ENCODE measurements around the gene AIG1.

Gene AIG1

GRCh38 chr6:143224516-143224915 is 163.8 kb downstream of the AIG1 start:
- DNase-seq (ENCODE audit: extremely low spot score): no peak
- ChIA-PET POLR2A (no interaction called here), CTCF (no interaction called here)
- TF ChIP-seq PKNOX1 (IDR thresholded peaks at IDR 0.05): no peak
- TF ChIP-seq HDGF (IDR thresholded peaks at IDR 0.05; ENCODE audit: borderline replicate concordance): no peak
- no peak for TF ChIP-seq L3MBTL2 (conservative IDR thresholded peaks at IDR 0.05)
- no peak for TF ChIP-seq FOXM1 (IDR thresholded peaks at IDR 0.05; ENCODE audit: borderline replicate concordance)
- TF ChIP-seq TARDBP (IDR thresholded peaks at IDR 0.05): no peak
- no peak for TF ChIP-seq SP1 (IDR thresholded peaks at IDR 0.05)
- no peak for TF ChIP-seq FOXA1 (IDR thresholded peaks at IDR 0.05)
- no peak for TF ChIP-seq ZNF384 (IDR thresholded peaks at IDR 0.05)
- no peak for TF ChIP-seq ELF4 (IDR thresholded peaks at IDR 0.05)
- no peak for TF ChIP-seq ARNT (IDR thresholded peaks at IDR 0.05)
- no peak for TF ChIP-seq CTBP1 (IDR thresholded peaks at IDR 0.05; ENCODE audit: borderline replicate concordance)
- no peak for TF ChIP-seq NFRKB (IDR thresholded peaks at IDR 0.05)
- TF ChIP-seq FOXK2 (IDR thresholded peaks at IDR 0.05): no peak
- TF ChIP-seq LEF1 (IDR thresholded peaks at IDR 0.05; ENCODE audit: borderline replicate concordance): no peak
- TF ChIP-seq SUZ12 (IDR thresholded peaks at IDR 0.05): no peak

- CTCF ChIA-PET: interaction anchor here (1.2 kb wide), 1 partner anchor 9 kb away, joined by 3 read pairs; no protein-coding TSS in a partner anchor
- POLR2A ChIA-PET: no interaction called here
- no peak for TF ChIP-seq SP1 (IDR thresholded peaks at IDR 0.05)
- TF ChIP-seq SUZ12 (IDR thresholded peaks at IDR 0.05): no peak
- no peak for TF ChIP-seq ZNF384 (IDR thresholded peaks at IDR 0.05)
- TF ChIP-seq HDGF (IDR thresholded peaks at IDR 0.05; ENCODE audit: borderline replicate concordance): no peak
- TF ChIP-seq FOXM1 (IDR thresholded peaks at IDR 0.05; ENCODE audit: borderline replicate concordance): no peak
- no peak for DNase-seq (ENCODE audit: extremely low spot score)
These were observed 165.2 kb downstream of the AIG1 start for GRCh38 chr6:143225929-143226328.

- ChIA-PET POLR2A (no interaction called here), CTCF (interaction anchor here (0.6 kb wide), 1 partner anchor 596 kb away, joined by 3 read pairs; no protein-coding TSS in a partner anchor)
- no peak for DNase-seq (ENCODE audit: extremely low spot score)
- no peak for TF ChIP-seq CTBP1 (IDR thresholded peaks at IDR 0.05; ENCODE audit: borderline replicate concordance)
- no peak for TF ChIP-seq ELF4 (IDR thresholded peaks at IDR 0.05)
- no peak for TF ChIP-seq PKNOX1 (IDR thresholded peaks at IDR 0.05)
- no peak for TF ChIP-seq SUZ12 (IDR thresholded peaks at IDR 0.05)
- no peak for TF ChIP-seq ZNF384 (IDR thresholded peaks at IDR 0.05)
- no peak for TF ChIP-seq FOXM1 (IDR thresholded peaks at IDR 0.05; ENCODE audit: borderline replicate concordance)
- TF ChIP-seq FOXK2 (IDR thresholded peaks at IDR 0.05): no peak
- TF ChIP-seq LEF1 (IDR thresholded peaks at IDR 0.05; ENCODE audit: borderline replicate concordance): no peak
- no peak for TF ChIP-seq BHLHE40 (IDR thresholded peaks at IDR 0.05; ENCODE audit: borderline replicate concordance)
- TF ChIP-seq SP1 (IDR thresholded peaks at IDR 0.05): no peak
- TF ChIP-seq FOXA1 (IDR thresholded peaks at IDR 0.05): no peak
These were observed 167.0 kb downstream of the AIG1 start for GRCh38 chr6:143227675-143228074.

- no peak for DNase-seq (ENCODE audit: extremely low spot score)
- POLR2A ChIA-PET: no interaction called here
- CTCF ChIA-PET: no interaction called here
- TF ChIP-seq TARDBP (IDR thresholded peaks at IDR 0.05) (no peak), ZNF384 (IDR thresholded peaks at IDR 0.05) (no peak), LEF1 (IDR thresholded peaks at IDR 0.05; ENCODE audit: borderline replicate concordance) (no peak), PKNOX1 (IDR thresholded peaks at IDR 0.05) (no peak), SP1 (IDR thresholded peaks at IDR 0.05) (no peak), HDGF (IDR thresholded peaks at IDR 0.05; ENCODE audit: borderline replicate concordance) (no peak), CTBP1 (IDR thresholded peaks at IDR 0.05; ENCODE audit: borderline replicate concordance) (no peak), FOXK2 (IDR thresholded peaks at IDR 0.05) (no peak), NFRKB (IDR thresholded peaks at IDR 0.05) (no peak), FOXM1 (IDR thresholded peaks at IDR 0.05; ENCODE audit: borderline replicate concordance) (no peak)
These were observed 168.7 kb downstream of the AIG1 start for GRCh38 chr6:143229400-143229799.

- no peak for TF ChIP-seq L3MBTL2 (conservative IDR thresholded peaks at IDR 0.05)
- no peak for TF ChIP-seq BHLHE40 (IDR thresholded peaks at IDR 0.05; ENCODE audit: borderline replicate concordance)
- no peak for TF ChIP-seq FOXA1 (IDR thresholded peaks at IDR 0.05)
- peak; percentile 66 for DNase-seq (ENCODE audit: extremely low spot score)
- ChIA-PET POLR2A (no interaction called here), CTCF (no interaction called here)
These were observed 172.2 kb downstream of the AIG1 start for GRCh38 chr6:143232849-143233248.

- ChIA-PET CTCF (no interaction called here), POLR2A (no interaction called here)
- TF ChIP-seq HDGF (IDR thresholded peaks at IDR 0.05; ENCODE audit: borderline replicate concordance): no peak
- TF ChIP-seq ELF4 (IDR thresholded peaks at IDR 0.05): no peak
- TF ChIP-seq FOXM1 (IDR thresholded peaks at IDR 0.05; ENCODE audit: borderline replicate concordance): no peak
- DNase-seq (ENCODE audit: extremely low spot score): no peak
These were observed 173.0 kb downstream of the AIG1 start for GRCh38 chr6:143233554-143234285.

- POLR2A ChIA-PET: no interaction called here
- TF ChIP-seq NFRKB (IDR thresholded peaks at IDR 0.05) (no peak), PKNOX1 (IDR thresholded peaks at IDR 0.05) (no peak), TARDBP (IDR thresholded peaks at IDR 0.05) (no peak), SUZ12 (IDR thresholded peaks at IDR 0.05) (no peak), BHLHE40 (IDR thresholded peaks at IDR 0.05; ENCODE audit: borderline replicate concordance) (no peak)
- DNase-seq (ENCODE audit: extremely low spot score): no peak
- CTCF ChIA-PET: no interaction called here
These were observed 174.0 kb downstream of the AIG1 start for GRCh38 chr6:143234734-143235133.
